ENCODE measurements around the gene FMO2.

GRCh38 chr1:171180670-171181069 lies 4.4 kb upstream of the FMO2 start:
- TF ChIP-seq EZH2 (optimal IDR thresholded peaks at IDR 0.05; ENCODE audit: low read depth, low read length): no peak
- TF ChIP-seq, protein P1, sequence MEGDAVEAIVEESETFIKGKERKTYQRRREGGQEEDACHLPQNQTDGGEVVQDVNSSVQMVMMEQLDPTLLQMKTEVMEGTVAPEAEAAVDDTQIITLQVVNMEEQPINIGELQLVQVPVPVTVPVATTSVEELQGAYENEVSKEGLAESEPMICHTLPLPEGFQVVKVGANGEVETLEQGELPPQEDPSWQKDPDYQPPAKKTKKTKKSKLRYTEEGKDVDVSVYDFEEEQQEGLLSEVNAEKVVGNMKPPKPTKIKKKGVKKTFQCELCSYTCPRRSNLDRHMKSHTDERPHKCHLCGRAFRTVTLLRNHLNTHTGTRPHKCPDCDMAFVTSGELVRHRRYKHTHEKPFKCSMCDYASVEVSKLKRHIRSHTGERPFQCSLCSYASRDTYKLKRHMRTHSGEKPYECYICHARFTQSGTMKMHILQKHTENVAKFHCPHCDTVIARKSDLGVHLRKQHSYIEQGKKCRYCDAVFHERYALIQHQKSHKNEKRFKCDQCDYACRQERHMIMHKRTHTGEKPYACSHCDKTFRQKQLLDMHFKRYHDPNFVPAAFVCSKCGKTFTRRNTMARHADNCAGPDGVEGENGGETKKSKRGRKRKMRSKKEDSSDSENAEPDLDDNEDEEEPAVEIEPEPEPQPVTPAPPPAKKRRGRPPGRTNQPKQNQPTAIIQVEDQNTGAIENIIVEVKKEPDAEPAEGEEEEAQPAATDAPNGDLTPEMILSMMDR (IDR thresholded peaks at IDR 0.05; ENCODE audit: low read length): no peak
